Measurements from ENCODE around the gene DMD.

DNA sequence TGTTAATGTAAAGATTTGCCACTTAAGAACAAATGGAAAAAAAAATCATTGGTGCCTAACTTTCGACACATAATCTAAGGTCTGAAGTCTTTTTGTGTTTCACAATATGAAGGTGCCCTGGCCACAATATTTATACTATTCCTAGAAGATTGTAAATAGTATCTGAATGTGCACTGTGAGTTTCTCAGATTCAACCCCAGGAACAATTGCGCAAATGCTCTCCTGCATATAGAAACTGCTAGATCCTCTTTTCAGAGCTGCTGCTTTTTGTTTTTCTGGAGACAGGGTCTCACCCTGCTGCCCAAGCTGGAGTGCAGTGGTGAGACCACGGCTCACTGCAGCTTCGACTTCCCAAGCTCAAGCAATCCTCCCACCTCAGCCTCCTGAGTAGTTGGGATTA is 1659.4 kb downstream of the DMD start:
- no peak for TF ChIP-seq EZH2 (IDR thresholded peaks at IDR 0.05; ENCODE audit: low read depth)
- TF ChIP-seq CTCF (conservative IDR thresholded peaks at IDR 0.05), result no peak
